WTC11 (cell line): Measurements from ENCODE around the gene CACNA2D3. TPM values are rescaled to one million over a fixed set of nuclear protein-coding genes. Genes with fewer than 3 reads are reported as not detected.

Experiments used
- ATAC-seq: fragments of 200-7000 bp; cut with Tn5 transposase; 2 replicates; pipeline ENCODE4 v1.10.0; 2021; ENCODE audit warnings: mild to moderate bottlenecking, moderate library complexity
- CTCF ChIA-PET: fragments of 300-600 bp; sonication (Branson Sonifier 250); formaldehyde crosslinking; loops from one replicate; lab custom pipeline; 2021; ENCODE audit warnings: antibody characterized with exemption; lab: Charles Lee
- POLR2A ChIA-PET: fragments of 350-600 bp; sonication (Branson Sonifier 250); formaldehyde crosslinking; loops from one replicate; lab custom pipeline; 2021; ENCODE audit warnings: antibody characterized with exemption; lab: Charles Lee
- DNase-seq: peaks from one replicate; pipeline ENCODE4 v3.0.0; 2021; ENCODE audit warnings: low spot score
- H3K27ac Mint-ChIP-seq: 2 replicates; pipeline ENCODE4 v1.8.0; 2021; ENCODE audit warnings: mixed read lengths
- H3K27me3 Mint-ChIP-seq: 2 replicates; pipeline ENCODE4 v1.8.0; 2021; ENCODE audit warnings: low read depth, mild to moderate bottlenecking, moderate library complexity, mixed read lengths
- H3K36me3 Mint-ChIP-seq: 2 replicates; pipeline ENCODE4 v1.8.0; 2021; ENCODE audit warnings: mixed read lengths
- H3K4me1 Mint-ChIP-seq: 2 replicates; pipeline ENCODE4 v1.8.0; 2022; ENCODE audit warnings: mixed read lengths
- H3K4me3 Mint-ChIP-seq: 2 replicates; pipeline ENCODE4 v1.8.0; 2021; ENCODE audit warnings: mild to moderate bottlenecking, moderate library complexity, mixed read lengths
- H3K9me3 Mint-ChIP-seq: 2 replicates; pipeline ENCODE4 v1.8.0; 2021; ENCODE audit warnings: mixed read lengths
- ARID4B ChIP-seq: sonication (generic); formaldehyde crosslinking; IDR thresholded peaks from 2 replicates; pipeline ENCODE4 v1.8.0; 2023; ENCODE audit warnings: missing genetic modification reagents, mild to moderate bottlenecking, borderline replicate concordance
- CTCF ChIP-seq: fragments of 200-600 bp; IDR thresholded peaks from 2 replicates; pipeline ENCODE4 v1.8.0; 2022; ENCODE audit warnings: antibody characterized with exemption
- ELF4 ChIP-seq: sonication (generic); formaldehyde crosslinking; IDR thresholded peaks from 2 replicates; pipeline ENCODE4 v1.8.1; 2022; ENCODE audit warnings: low read depth, mild to moderate bottlenecking, moderate library complexity, missing genetic modification reagents
- FOXP1 ChIP-seq: sonication (generic); formaldehyde crosslinking; IDR thresholded peaks from 2 replicates; pipeline ENCODE4 v1.8.0; 2022; ENCODE audit warnings: missing genetic modification reagents, mild to moderate bottlenecking, moderate library complexity, borderline replicate concordance
- IRF2 ChIP-seq: sonication (generic); formaldehyde crosslinking; IDR thresholded peaks from 2 replicates; pipeline ENCODE4 v1.8.0; 2022; ENCODE audit warnings: low read depth, missing genetic modification reagents, borderline replicate concordance
- JAZF1 ChIP-seq: fragments of 250-450 bp; sonication (Bioruptor Pico); IDR thresholded peaks from 2 replicates; pipeline ENCODE4 v1.9.0; 2021; ENCODE audit warnings: moderate library complexity, mild to moderate bottlenecking, inconsistent platforms
- JUN ChIP-seq: sonication (generic); formaldehyde crosslinking; IDR thresholded peaks from 2 replicates; pipeline ENCODE4 v1.8.0; 2023; ENCODE audit warnings: mild to moderate bottlenecking, missing genetic modification reagents
- MXD4 ChIP-seq: fragments of 250-450 bp; sonication (Bioruptor Pico); IDR thresholded peaks from 2 replicates; pipeline ENCODE4 v1.8.0; 2021; ENCODE audit warnings: mild to moderate bottlenecking, moderate library complexity, borderline replicate concordance
- NFE2L1 ChIP-seq: sonication (generic); formaldehyde crosslinking; IDR thresholded peaks from 2 replicates; pipeline ENCODE4 v1.8.1; 2023; ENCODE audit warnings: missing genetic modification reagents
- SOX15 ChIP-seq: fragments of 250-450 bp; sonication (Bioruptor Pico); IDR thresholded peaks from 2 replicates; pipeline ENCODE4 v1.9.0; 2021; ENCODE audit warnings: mild to moderate bottlenecking
- SP1 ChIP-seq: sonication (generic); formaldehyde crosslinking; conservative IDR thresholded peaks from 2 replicates; pipeline ENCODE4 v1.8.1; 2022; ENCODE audit warnings: missing genetic modification reagents
- TCF7 ChIP-seq: sonication (generic); formaldehyde crosslinking; IDR thresholded peaks from 2 replicates; pipeline ENCODE4 v1.8.0; 2022; ENCODE audit warnings: mild to moderate bottlenecking, low read depth, missing genetic modification reagents, moderate library complexity
- TP53 ChIP-seq: sonication (generic); formaldehyde crosslinking; IDR thresholded peaks from 2 replicates; pipeline ENCODE4 v1.8.1; 2023; ENCODE audit warnings: mild to moderate bottlenecking, missing genetic modification reagents
- ZMAT4 ChIP-seq: fragments of 250-450 bp; sonication (Bioruptor Pico); IDR thresholded peaks from 2 replicates; pipeline ENCODE4 v1.9.0; 2021; ENCODE audit warnings: mild to moderate bottlenecking
- ZNF138 ChIP-seq: sonication (generic); formaldehyde crosslinking; conservative IDR thresholded peaks from 2 replicates; pipeline ENCODE4 v1.8.1; 2022; ENCODE audit warnings: mild to moderate bottlenecking, moderate library complexity, missing genetic modification reagents
- ZNF263 ChIP-seq: sonication (generic); formaldehyde crosslinking; IDR thresholded peaks from 2 replicates; pipeline ENCODE4 v1.8.1; 2022; ENCODE audit warnings: low read depth, mild to moderate bottlenecking, moderate library complexity, missing genetic modification reagents
- ZNF425 ChIP-seq: fragments of 250-450 bp; sonication (Bioruptor Pico); conservative IDR thresholded peaks from 2 replicates; pipeline ENCODE4 v1.9.0; 2021; ENCODE audit warnings: mild to moderate bottlenecking
- total RNA-seq: library from RNA; stranded (reverse); gene quantifications from 3 replicates; pipeline ENCODE4 v1.2.3, GENCODE V29; 2021

The CACNA2D3 gene
- total RNA-seq, 1 experiment from 2014 or later, result 5.0 TPM

GRCh38 chr3:54827776-54828175 lies 705.4 kb downstream of the CACNA2D3 start:
- DNase-seq (no peak), ATAC-seq (no peak)
- Mint-ChIP-seq H3K9me3 (no peaks in the 10 kb centered on the region), H3K27ac (no peak overlapping the region), H3K36me3 (0 out of 2 replicates have a peak, but pooled peaks cover 4% of the 10 kb centered on the region), H3K27me3 (peaks cover 63% of the 10 kb centered on the region), H3K4me3 (no peak overlapping the region), H3K4me1 (peaks cover 6% of the 10 kb centered on the region)
- TF ChIP-seq FOXP1 (CRISPR knock-in tag) (no peak), JAZF1 (CRISPR knock-in tag) (no peak), ZMAT4 (no peak), ARID4B (CRISPR knock-in tag) (no peak), ELF4 (CRISPR knock-in tag) (no peak), IRF2 (no peak), SOX15 (CRISPR knock-in tag) (no peak), ZNF138 (no peak), ZNF425 (no peak), SP1 (no peak), TCF7 (CRISPR knock-in tag) (no peak), NFE2L1 (CRISPR knock-in tag) (no peak), JUN (no peak), TP53 (CRISPR knock-in tag) (no peak), ZNF263 (no peak)
- POLR2A ChIA-PET, result interaction anchor here (0.5 kb wide), 2 partner anchors 177 to 576 kb away, joined by 4 to 5 read pairs; no protein-coding TSS in a partner anchor
- CTCF ChIA-PET, result no interaction called here

GRCh38 chr3:54830658-54831057 lies 708.3 kb downstream of the CACNA2D3 start:
- peaks cover 34% of the 10 kb centered on the region for H3K27me3 Mint-ChIP-seq
- ChIA-PET POLR2A (interaction anchor here (0.7 kb wide), 1 partner anchor 12 kb away, joined by 3 read pairs; no protein-coding TSS in a partner anchor), CTCF (interaction anchor here (0.5 to 2.6 kb wide), 61 partner anchors 8 to 1421 kb away, joined by 3 to 22 read pairs (median 4); no protein-coding TSS in a partner anchor)
- peaks cover 6% of the 10 kb centered on the region for H3K4me1 Mint-ChIP-seq
- peak; percentile 64 for DNase-seq
- peak; percentile 66 for ATAC-seq
- 0 out of 2 replicates have a peak, but pooled peaks cover 4% of the 10 kb centered on the region for H3K36me3 Mint-ChIP-seq
- H3K9me3 Mint-ChIP-seq, result no peaks in the 10 kb centered on the region
- H3K4me3 Mint-ChIP-seq, result no peak overlapping the region
- TF ChIP-seq MXD4 (no peak), CTCF (peak; percentile 85)
- no peak overlapping the region for H3K27ac Mint-ChIP-seq
